K562 (cell line): ENCODE measurements around the gene SPIB. TPM values are rescaled to one million over a fixed set of nuclear protein-coding genes. Genes with fewer than 3 reads are reported as not detected.

Source experiments
- ATF1 ChIP-seq, 2 experiments: fragments of 450-650 bp in 1 of 2; IDR thresholded peaks; 2 replicates each; pipeline ENCODE4 v1.6.1; 2016; ENCODE audit warnings: missing compliant biosample characterization in 1 of 2, missing genetic modification characterization in 1 of 2
- BCOR ChIP-seq: fragments of 450-650 bp; IDR thresholded peaks from 2 replicates; pipeline ENCODE4 v1.6.1; 2016
- BRCA1 ChIP-seq, 2 experiments: fragments of 450-650 bp in 1 of 2; sonication (generic) in 1 of 2; formaldehyde crosslinking in 1 of 2; IDR thresholded peaks; 2 replicates each; pipeline versions ENCODE4 v1.5.0 to v1.6.1; 2017 to 2020; ENCODE audit warnings: mild to moderate bottlenecking in 1 of 2, missing genetic modification reagents in 1 of 2
- CCNT2 ChIP-seq: IDR thresholded peaks from 2 replicates; pipeline ENCODE4 v1.6.1; 2011; ENCODE audit warnings: borderline replicate concordance, low read depth, mild to moderate bottlenecking, moderate library complexity, mixed read lengths, low read length; ENCODE audit not compliant: insufficient read length; ENCODE audit errors: extremely low read depth
- ELF1 ChIP-seq: fragments of 200-800 bp; sonication (Bioruptor generic); IDR thresholded peaks from 2 replicates; pipeline ENCODE4 v1.6.1; 2016; ENCODE audit warnings: missing genetic modification characterization, missing compliant biosample characterization
- ERF ChIP-seq: fragments of 450-650 bp; formaldehyde crosslinking; IDR thresholded peaks from 2 replicates; pipeline ENCODE4 v1.4.0; 2020; ENCODE audit warnings: mild to moderate bottlenecking, mixed read lengths
- FOXA1 ChIP-seq: fragments of 450-650 bp; IDR thresholded peaks from 2 replicates; pipeline ENCODE4 v1.6.1; 2016; ENCODE audit warnings: mild to moderate bottlenecking, borderline replicate concordance
- HDAC1 ChIP-seq, 2 experiments: fragments of 450-650 bp; IDR thresholded peaks; 2 replicates each; pipeline ENCODE4 v1.6.1; 2016 to 2017; ENCODE audit warnings: inconsistent platforms in 1 of 2, mild to moderate bottlenecking in 1 of 2, moderate library complexity in 1 of 2
- POLR2H ChIP-seq: IDR thresholded peaks from 2 replicates; pipeline ENCODE4 v1.6.1; 2016; ENCODE audit warnings: missing genetic modification characterization, low read depth, mild to moderate bottlenecking, control low read depth, missing compliant biosample characterization, moderate library complexity
- POLR3A ChIP-seq: IDR thresholded peaks from 2 replicates; pipeline ENCODE4 v1.6.1; 2011; ENCODE audit warnings: borderline replicate concordance, mild to moderate bottlenecking, moderate library complexity; ENCODE audit not compliant: insufficient read length, insufficient read depth; ENCODE audit errors: extremely low read depth
- SMARCB1 ChIP-seq: IDR thresholded peaks from 2 replicates; pipeline ENCODE4 v1.6.1; 2011; ENCODE audit warnings: improper control_type of control experiment, low read depth; ENCODE audit not compliant: insufficient read length
- SREBF2 ChIP-seq: sonication (generic); formaldehyde crosslinking; IDR thresholded peaks from 2 replicates; pipeline ENCODE4 v1.4.0; 2020; ENCODE audit warnings: mild to moderate bottlenecking, missing genetic modification reagents
- STAT5A ChIP-seq: IDR thresholded peaks from 2 replicates; pipeline ENCODE4 v1.6.1; 2012; ENCODE audit warnings: low read length, inconsistent platforms, borderline replicate concordance
- ZFX ChIP-seq: sonication (generic); formaldehyde crosslinking; IDR thresholded peaks from 2 replicates; pipeline ENCODE4 v1.8.0; 2022; ENCODE audit warnings: mild to moderate bottlenecking, missing genetic modification reagents, moderate library complexity
- polyA plus RNA-seq, 8 experiments: library from polyadenylated mRNA; depleted of rRNA in 4 of 8; stranded (reverse) in 5 of 8; unstranded in 3 of 8; fragments of >200 nt; fragmentation: Nextera tagmentation in 2 of 8; fragmentation: Illumina TruSeq in 1 of 8; extraction: Ambion mirVana in 2 of 8; extraction: Trizol in 1 of 8; gene quantifications; 2 replicates each; pipeline versions ENCODE4 v1.2.1 to v1.2.3, GENCODE V29; 2011 to 2014; ENCODE audit warnings: inconsistent platforms in 1 of 8, missing spikeins in 1 of 8
- total RNA-seq, 7 experiments: library from RNA; depleted of rRNA in 6 of 7; stranded (reverse); fragments of >200 nt in 6 of 7; fragmentation: Illumina TruSeq in 2 of 7; extraction: Trizol in 2 of 7; gene quantifications; 2 replicates each; pipeline versions ENCODE4 v1.2.1 to v1.2.3, GENCODE V29; 2011 to 2021; ENCODE audit warnings: low replicate concordance in 1 of 7
- TF ChIP-seq, protein P1 (sequence below): sonication (generic); formaldehyde crosslinking; IDR thresholded peaks from 2 replicates; pipeline ENCODE4 v1.8.0; 2022; ENCODE audit warnings: mild to moderate bottlenecking, missing genetic modification reagents
- TF ChIP-seq, protein P2 (sequence below): IDR thresholded peaks from 3 replicates; pipeline ENCODE4 v1.6.1; 2011; ENCODE audit warnings: borderline replicate concordance, mild to moderate bottlenecking, moderate library complexity; ENCODE audit not compliant: insufficient read length; ENCODE audit errors: extremely low read depth
- TF ChIP-seq, protein P3 (sequence below): fragments of 250-450 bp; sonication (Bioruptor Pico); IDR thresholded peaks from 2 replicates; pipeline ENCODE4 v1.5.0; 2020; ENCODE audit warnings: mild to moderate bottlenecking, borderline replicate concordance
- TF ChIP-seq, protein P4 (sequence below): fragments of 450-650 bp; formaldehyde crosslinking; IDR thresholded peaks from 2 replicates; pipeline ENCODE4 v1.4.0; 2022; ENCODE audit warnings: mild to moderate bottlenecking, moderate library complexity

Gene SPIB
- total and polyA plus RNA-seq, 9 of the 15 experiments (the other 6 are each of a cell fraction or from before 2014, with no cell fraction given) = 0.06 to 1.0 (median 0.43) TPM; not detected in 1

DNA sequence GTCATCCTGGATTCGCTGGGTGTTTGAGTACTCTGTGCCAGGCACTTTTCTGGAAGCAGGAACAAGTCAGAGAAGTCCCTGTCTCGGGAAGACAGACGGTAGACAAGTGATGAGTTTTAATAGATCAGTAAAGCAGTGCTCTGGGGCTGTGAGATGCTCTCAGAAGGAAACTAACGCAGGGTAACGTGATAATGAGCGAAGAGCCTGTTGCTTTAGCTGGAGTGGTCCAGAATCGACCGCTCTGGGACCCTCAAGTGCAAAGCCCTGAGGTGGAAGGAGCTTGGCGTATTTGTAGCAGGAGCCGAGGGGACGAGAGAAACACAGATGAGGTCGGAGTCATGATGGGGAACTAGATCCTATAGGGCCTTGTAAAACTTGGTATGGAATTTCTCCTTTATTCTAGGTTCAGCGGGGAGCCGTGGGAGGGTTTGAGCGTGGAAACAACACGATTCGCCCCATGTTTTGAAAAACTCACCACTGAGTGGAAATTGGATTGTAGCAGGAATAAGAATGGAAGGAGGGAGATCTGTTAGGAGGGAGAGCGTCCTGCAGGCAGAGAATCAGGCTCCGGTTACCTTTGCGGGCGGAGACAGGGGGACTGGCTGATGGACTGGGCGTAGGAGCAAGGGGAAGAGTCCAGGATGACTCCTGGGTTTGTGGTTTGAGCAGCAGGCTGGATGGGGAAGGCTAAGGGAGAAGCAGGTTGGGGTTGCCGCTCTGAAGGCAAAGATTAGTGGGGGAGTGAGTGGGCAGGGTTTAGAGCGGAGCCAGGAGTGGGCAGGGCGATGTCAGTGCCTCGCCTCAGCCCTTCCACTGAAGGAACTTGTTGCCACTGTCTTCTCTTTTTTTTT, 33.8 kb upstream of the SPIB start (continued):
- no peak for TF ChIP-seq POLR3A
- TF ChIP-seq, protein P1, sequence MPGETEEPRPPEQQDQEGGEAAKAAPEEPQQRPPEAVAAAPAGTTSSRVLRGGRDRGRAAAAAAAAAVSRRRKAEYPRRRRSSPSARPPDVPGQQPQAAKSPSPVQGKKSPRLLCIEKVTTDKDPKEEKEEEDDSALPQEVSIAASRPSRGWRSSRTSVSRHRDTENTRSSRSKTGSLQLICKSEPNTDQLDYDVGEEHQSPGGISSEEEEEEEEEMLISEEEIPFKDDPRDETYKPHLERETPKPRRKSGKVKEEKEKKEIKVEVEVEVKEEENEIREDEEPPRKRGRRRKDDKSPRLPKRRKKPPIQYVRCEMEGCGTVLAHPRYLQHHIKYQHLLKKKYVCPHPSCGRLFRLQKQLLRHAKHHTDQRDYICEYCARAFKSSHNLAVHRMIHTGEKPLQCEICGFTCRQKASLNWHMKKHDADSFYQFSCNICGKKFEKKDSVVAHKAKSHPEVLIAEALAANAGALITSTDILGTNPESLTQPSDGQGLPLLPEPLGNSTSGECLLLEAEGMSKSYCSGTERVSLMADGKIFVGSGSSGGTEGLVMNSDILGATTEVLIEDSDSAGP (CRISPR knock-in tag) = no peak
- no peak for TF ChIP-seq FOXA1
- TF ChIP-seq, protein P2, sequence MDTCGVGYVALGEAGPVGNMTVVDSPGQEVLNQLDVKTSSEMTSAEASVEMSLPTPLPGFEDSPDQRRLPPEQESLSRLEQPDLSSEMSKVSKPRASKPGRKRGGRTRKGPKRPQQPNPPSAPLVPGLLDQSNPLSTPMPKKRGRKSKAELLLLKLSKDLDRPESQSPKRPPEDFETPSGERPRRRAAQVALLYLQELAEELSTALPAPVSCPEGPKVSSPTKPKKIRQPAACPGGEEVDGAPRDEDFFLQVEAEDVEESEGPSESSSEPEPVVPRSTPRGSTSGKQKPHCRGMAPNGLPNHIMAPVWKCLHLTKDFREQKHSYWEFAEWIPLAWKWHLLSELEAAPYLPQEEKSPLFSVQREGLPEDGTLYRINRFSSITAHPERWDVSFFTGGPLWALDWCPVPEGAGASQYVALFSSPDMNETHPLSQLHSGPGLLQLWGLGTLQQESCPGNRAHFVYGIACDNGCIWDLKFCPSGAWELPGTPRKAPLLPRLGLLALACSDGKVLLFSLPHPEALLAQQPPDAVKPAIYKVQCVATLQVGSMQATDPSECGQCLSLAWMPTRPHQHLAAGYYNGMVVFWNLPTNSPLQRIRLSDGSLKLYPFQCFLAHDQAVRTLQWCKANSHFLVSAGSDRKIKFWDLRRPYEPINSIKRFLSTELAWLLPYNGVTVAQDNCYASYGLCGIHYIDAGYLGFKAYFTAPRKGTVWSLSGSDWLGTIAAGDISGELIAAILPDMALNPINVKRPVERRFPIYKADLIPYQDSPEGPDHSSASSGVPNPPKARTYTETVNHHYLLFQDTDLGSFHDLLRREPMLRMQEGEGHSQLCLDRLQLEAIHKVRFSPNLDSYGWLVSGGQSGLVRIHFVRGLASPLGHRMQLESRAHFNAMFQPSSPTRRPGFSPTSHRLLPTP = no peak
- TF ChIP-seq ELF1 = 0 out of 2 replicates have a peak, but pooled peaks have one; percentile 20
- no peak for TF ChIP-seq CCNT2
- TF ChIP-seq ATF1 (CRISPR knock-in tag; IDR thresholded peaks at IDR 0.05) = no peak
- no peak for TF ChIP-seq ATF1 (tag; IDR thresholded peaks at IDR 0.05)
- no peak for TF ChIP-seq SMARCB1
- TF ChIP-seq POLR2H (tag) = no peak
- TF ChIP-seq ERF (CRISPR knock-in tag) = no peak
- no peak for TF ChIP-seq SREBF2
- TF ChIP-seq, protein P3, sequence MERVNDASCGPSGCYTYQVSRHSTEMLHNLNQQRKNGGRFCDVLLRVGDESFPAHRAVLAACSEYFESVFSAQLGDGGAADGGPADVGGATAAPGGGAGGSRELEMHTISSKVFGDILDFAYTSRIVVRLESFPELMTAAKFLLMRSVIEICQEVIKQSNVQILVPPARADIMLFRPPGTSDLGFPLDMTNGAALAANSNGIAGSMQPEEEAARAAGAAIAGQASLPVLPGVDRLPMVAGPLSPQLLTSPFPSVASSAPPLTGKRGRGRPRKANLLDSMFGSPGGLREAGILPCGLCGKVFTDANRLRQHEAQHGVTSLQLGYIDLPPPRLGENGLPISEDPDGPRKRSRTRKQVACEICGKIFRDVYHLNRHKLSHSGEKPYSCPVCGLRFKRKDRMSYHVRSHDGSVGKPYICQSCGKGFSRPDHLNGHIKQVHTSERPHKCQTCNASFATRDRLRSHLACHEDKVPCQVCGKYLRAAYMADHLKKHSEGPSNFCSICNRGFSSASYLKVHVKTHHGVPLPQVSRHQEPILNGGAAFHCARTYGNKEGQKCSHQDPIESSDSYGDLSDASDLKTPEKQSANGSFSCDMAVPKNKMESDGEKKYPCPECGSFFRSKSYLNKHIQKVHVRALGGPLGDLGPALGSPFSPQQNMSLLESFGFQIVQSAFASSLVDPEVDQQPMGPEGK = no peak
- TF ChIP-seq HDAC1 (IDR thresholded peaks at IDR 0.05) = peak in 1 of 2 experiments; percentile 24; a peak in 2 of 4 replicates
- TF ChIP-seq, protein P4, sequence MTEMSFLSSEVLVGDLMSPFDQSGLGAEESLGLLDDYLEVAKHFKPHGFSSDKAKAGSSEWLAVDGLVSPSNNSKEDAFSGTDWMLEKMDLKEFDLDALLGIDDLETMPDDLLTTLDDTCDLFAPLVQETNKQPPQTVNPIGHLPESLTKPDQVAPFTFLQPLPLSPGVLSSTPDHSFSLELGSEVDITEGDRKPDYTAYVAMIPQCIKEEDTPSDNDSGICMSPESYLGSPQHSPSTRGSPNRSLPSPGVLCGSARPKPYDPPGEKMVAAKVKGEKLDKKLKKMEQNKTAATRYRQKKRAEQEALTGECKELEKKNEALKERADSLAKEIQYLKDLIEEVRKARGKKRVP = no peak
- no peak for TF ChIP-seq STAT5A
- no peak for TF ChIP-seq ZFX (CRISPR knock-in tag)
- no peak for TF ChIP-seq BCOR
- TF ChIP-seq BRCA1 (IDR thresholded peaks at IDR 0.05) = no peak
- no peak for TF ChIP-seq BRCA1 (CRISPR knock-in tag; IDR thresholded peaks at IDR 0.05)
